CD4-positive, alpha-beta T cell treated with Interleukin-4 for 1 hour (primary cell): ENCODE data around the gene VPS8.

Experiments
- DNase-seq, 2 donors: peaks; one replicate each; pipeline ENCODE4 v3.0.0-alpha.2; 2020 to 2022

Gene VPS8

DNA sequence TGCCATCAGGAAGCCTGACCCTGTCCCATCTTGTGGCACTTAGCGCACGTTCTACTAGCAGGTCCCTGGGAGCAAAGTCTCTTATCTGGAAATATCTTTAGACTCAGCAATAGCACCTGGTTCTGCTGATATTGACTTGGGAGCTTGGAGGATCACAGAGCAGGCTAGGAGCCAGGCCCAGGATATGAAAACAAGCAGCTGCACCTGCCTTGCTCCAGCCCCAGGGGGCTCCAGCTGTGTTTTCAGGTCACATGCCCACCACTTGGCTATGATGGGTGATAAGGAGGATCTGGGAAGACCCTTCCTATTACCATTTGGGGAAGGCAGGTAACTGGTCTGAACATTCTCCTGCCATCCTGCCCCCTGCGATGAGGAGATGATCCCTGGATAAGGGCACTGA is 253.1 kb downstream of the VPS8 start:
- no peak for DNase-seq

- DNase-seq = no peak
Observed at GRCh38 chr3:185066251-185066650, 254.3 kb downstream of the VPS8 start.

DNA sequence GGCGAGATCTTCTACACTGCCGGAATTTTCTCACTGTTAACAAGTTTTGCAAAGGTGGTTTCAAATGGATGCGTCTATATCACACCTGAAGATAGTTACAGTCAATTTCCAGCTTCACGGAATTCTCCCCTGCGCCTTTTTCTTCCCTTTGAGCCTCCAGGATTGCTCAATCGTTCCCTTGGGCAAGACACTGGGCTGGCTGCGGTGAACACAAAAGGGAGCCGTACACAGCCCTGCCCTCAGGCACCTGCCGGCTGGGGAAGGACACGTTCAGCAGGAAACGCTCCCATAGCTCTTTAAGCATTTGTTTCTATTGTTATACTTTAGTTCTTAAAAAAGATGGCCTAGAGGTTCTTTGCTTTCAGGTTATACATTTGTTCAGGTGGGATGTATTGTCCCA is 255.2 kb downstream of the VPS8 start:
- no peak for DNase-seq

- DNase-seq = no peak
Observed at GRCh38 chr3:185069037-185070030, 257.4 kb downstream of the VPS8 start.

DNA sequence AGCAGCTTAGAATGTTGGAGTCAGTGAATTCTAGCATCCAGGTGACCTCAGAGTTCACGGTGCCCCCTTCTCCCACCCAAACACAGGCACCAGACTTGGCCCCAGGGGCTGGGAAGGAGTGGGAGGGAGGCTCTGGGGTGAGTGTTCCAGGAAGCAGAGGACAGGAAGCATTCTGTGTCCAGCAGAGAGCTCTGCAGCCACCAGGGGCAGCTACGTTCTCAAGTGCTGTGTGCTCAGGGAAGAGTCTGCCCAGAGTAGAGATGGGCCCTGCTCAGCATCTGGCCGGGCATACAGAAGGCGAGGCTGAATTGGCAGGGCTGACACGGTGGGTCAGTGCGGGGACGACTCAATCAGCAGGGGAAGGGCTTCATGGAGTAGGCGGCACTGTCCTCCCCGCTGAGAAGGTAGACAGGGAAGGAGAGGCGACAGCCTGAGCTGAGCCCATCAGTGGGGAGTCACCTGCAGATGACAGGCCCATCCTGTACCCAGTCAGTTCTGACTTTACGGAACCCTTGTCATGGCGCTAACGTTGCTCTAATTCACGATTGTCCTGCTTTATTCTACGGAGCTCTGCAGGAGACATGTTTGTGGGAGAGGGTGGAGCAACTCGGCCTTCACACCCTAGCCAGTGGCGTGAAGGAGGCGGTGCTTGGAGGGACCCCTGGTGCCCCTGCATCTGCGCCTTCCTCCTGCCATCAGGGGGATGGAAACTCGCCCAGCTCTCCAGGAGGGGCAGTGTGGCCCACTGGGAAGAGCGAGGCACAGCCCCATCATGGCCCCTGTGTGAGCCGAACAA is 258.7 kb downstream of the VPS8 start:
- no peak for DNase-seq

- no peak for DNase-seq
Observed at GRCh38 chr3:185071287-185071800, 259.4 kb downstream of the VPS8 start.

GRCh38 chr3:185075547-185075946 is 263.6 kb downstream of the VPS8 start:
- no peak for DNase-seq

GRCh38 chr3:185076219-185076618 is 264.3 kb downstream of the VPS8 start:
- DNase-seq = no peak

DNA sequence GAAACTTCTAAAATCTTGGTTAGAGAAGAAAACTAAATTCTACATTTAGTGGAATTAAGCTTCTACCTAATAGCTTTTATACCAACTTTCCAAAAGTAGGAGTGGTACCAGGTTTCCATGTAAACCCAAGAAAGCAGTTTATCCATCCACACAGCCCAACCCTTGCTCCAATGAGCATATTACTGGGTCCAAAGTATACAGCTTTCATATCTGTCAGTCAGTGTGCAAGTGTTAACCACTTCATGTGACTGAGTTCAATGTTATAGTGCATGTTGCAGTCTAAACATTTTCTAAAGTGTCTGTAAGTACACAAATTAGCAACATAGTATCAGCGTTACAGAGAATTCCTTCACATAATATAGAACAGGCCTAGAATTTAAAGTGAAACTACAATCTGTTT is 267.7 kb downstream of the VPS8 start:
- no peak for DNase-seq

- DNase-seq = no peak
Observed at GRCh38 chr3:185081521-185081920, 269.6 kb downstream of the VPS8 start.

GRCh38 chr3:185082149-185082548 is 270.2 kb downstream of the VPS8 start:
- no peak for DNase-seq

DNA sequence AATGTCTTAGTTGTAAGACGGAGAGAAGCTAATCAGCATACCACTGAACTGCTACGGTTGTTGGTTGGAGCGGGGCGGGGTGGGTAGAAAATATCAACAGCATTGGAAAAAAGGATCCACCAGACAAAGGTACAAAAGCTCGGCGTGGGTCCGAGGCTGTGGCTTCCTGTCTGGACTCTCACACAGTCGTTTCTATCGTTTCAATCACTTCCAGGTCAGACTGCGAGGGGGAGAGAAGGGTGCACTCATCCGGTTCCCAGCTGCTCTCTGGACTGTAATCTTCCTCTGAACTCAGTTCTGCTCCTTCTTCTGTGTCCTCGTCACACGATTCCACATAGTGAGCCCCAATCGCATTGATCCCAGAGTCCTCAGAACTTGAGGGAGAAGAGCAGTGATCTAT is 270.9 kb downstream of the VPS8 start:
- no peak for DNase-seq

DNA sequence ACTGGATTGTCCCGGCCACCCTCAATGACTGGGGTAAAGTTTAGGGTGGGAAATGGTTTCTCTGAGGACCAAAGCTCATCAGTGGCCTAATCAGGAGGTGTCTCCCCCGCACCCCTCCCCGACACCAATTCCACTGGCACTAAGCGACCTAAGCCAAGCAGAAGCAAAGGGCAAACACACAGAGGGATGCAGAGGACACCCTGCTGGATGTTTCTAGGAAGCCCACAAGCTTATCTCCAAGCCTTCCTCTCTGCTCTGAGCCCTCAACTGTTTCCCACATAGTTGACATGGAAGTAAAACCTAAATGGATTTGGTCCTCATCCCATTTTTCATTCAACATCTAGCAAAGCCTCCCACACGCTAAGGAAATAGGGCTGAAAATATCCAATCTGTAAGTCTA is 272.4 kb downstream of the VPS8 start:
- DNase-seq = no peak

DNA sequence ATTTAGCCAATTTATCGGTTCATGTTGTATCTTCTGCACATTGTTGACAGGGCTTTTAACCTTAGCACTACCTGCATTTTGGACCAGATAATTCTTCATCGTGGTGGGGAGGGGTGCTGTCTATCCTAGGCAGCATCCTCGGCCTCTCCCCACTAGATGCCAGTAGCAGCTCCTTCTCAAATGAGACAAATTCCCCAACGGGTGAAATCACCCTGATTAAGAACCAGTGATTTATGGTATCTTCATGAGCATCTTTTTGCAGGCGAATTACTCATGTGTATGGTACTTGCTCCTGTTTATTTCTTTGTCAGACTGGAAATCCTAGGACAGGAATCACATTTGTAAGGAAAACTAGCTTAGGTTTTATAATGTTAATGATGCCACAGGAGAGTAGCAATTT is 272.9 kb downstream of the VPS8 start:
- DNase-seq = no peak

GRCh38 chr3:185087419-185087818 is 275.5 kb downstream of the VPS8 start:
- DNase-seq = no peak

DNA sequence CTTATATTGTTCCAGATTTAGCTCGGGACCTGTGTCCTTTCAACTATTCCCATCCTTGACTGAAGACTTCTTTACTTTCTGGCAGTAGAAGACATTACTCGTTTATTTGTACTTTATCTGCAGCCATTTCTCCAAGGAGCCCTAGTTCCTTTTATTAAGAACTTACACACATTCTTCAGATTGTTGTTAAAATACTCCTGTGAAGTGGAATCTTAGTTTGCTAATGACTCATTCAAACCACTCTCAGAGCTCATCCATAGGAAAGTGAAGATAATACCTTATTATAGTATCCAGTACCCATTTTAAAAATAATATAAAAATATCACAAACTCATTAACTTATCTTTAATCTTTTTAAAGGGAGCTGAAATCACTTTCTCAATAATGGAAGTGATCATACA is 277.4 kb downstream of the VPS8 start:
- DNase-seq = no peak

DNA sequence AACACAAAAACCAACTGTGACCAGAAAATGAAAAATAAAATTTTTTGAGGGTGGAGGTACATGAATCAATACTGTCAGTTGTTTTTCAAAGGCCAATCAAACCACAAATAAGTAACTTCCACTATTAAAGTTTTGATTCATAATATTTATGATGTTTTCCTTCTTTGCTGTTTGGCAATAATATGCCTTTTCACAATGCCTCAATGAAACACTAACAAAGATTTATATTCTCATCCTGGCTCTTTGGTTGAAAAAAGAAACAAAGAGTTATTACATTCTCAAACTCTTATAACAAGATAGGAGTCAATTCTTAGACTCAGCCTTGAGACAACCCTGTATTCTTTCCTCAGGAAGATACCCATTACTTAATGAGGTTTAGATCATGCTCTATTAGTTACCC is 277.8 kb downstream of the VPS8 start:
- DNase-seq = no peak

DNA sequence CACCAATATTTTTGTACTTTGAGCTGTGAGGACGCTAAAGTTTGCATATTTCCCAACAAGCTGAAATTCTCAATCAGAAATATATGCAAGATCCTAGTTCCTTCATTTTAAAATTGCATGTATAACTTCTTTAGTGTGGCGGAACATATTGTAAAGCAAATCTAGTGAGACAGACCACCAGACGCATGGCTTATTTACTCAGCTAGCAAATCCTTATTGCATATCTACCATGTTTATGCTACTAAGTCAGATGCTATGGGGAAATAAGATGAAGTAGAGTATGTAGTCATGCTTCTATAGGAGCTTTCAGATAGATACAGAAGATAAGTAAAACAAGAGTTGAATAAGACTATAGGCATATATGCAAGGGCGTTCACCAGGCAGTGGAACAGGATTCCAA is 278.8 kb downstream of the VPS8 start:
- DNase-seq = no peak

- DNase-seq = no peak
Observed at GRCh38 chr3:185093116-185093515, 281.1 kb downstream of the VPS8 start.

DNA sequence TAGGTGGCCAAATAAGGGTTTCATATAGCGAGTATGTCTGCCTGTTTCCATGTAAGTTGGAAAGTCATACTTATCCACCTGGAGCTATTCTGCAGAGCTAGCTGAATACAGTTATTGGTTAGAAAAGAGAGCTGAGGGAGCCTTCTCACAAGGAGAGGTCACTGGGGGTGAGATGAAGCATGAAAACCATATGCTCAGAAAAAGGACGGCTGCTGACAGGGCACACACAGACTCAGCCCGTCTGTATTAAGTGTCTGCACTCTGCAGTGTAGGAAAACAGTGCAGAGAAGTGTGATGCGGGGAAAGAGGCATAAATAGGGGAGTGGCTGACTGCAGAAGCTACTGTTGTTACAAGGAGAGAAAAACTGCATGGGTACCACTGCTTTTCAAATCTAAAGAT is 282.7 kb downstream of the VPS8 start:
- DNase-seq = no peak
